ENCODE measurements around the gene CRIP1. TPM values are rescaled to one million over a fixed set of nuclear protein-coding genes. Genes with fewer than 3 reads are reported as not detected.
A peak's percentile ranks its signal among the peaks of the same experiment; 100 is the strongest.

CRIP1 gene
- total RNA-seq, 2 experiments from 2014 or later: 93.9 to 95.7 TPM

- H3K36me3 Mint-ChIP-seq (ENCODE audit: low read depth): no peaks in the 10 kb centered on the region
- no peak for DNase-seq
- H3K4me3 Mint-ChIP-seq: no peak overlapping the region
These were observed 30.4 kb downstream of the CRIP1 start for GRCh38 chr14:105517096-105517495.

GRCh38 chr14:105519946-105520698 lies 33.4 kb downstream of the CRIP1 start:
- Mint-ChIP-seq H3K9me3 (peaks cover 4% of the 10 kb centered on the region), H3K27me3 (peaks cover 27% of the 10 kb centered on the region), H3K4me3 (no peak overlapping the region), H3K36me3 (ENCODE audit: low read depth) (no peaks in the 10 kb centered on the region), H3K27ac (no peak overlapping the region), H3K4me1 (ENCODE audit: low read depth) (no peaks in the 10 kb centered on the region)
- DNase-seq (no peak), ATAC-seq (no peak)
- ChIA-PET CTCF (no interaction called here), POLR2A (no interaction called here)
- no peak for TF ChIP-seq CTCF (IDR thresholded peaks at IDR 0.05)
- intact Hi-C loops (cut with micrococcal nuclease): no loop called here

More at GRCh38 chr14:105517096-105517495, 30.4 kb downstream of the CRIP1 start:
- no peak for ATAC-seq
- no peaks in the 10 kb centered on the region for H3K4me1 Mint-ChIP-seq (ENCODE audit: low read depth)
- intact Hi-C loops (cut with micrococcal nuclease): no loop called here
- ChIA-PET POLR2A (no interaction called here), CTCF (interaction anchor here (0.7 to 1.7 kb wide), 3 partner anchors 25 to 146 kb away, joined by 3 read pairs; no protein-coding TSS in a partner anchor)
- no peak overlapping the region for H3K27ac Mint-ChIP-seq
- H3K27me3 Mint-ChIP-seq: peaks cover 32% of the 10 kb centered on the region
- TF ChIP-seq CTCF (IDR thresholded peaks at IDR 0.05): no peak
- H3K9me3 Mint-ChIP-seq: peaks cover 2% of the 10 kb centered on the region

- POLR2A ChIA-PET: no interaction called here
- CTCF ChIA-PET: interaction anchor here (1.2 kb wide), 1 partner anchor 45 kb away, joined by 3 read pairs; no protein-coding TSS in a partner anchor
- H3K4me3 Mint-ChIP-seq: peak overlapping the region; percentile 36
These were observed 38.6 kb downstream of the CRIP1 start for GRCh38 chr14:105525326-105525725.

GRCh38 chr14:105525861-105526775 lies 39.4 kb downstream of the CRIP1 start, which contains the start of gene TMEM121:
Gene TMEM121 (plus strand): TSS chr14:105526583. CDS start chr14:105528835, 2,252 bp downstream.
- H3K4me1 Mint-ChIP-seq (ENCODE audit: low read depth): peaks cover 10% of the 10 kb centered on the region
- DNase-seq (peak; percentile 37), ATAC-seq (peak; percentile 18)
- ChIA-PET CTCF (interaction anchor here (1.2 kb wide), 1 partner anchor 45 kb away, joined by 3 read pairs; no protein-coding TSS in a partner anchor), POLR2A (no interaction called here)
- peaks cover 3% of the 10 kb centered on the region for H3K27me3 Mint-ChIP-seq
- H3K36me3 Mint-ChIP-seq (ENCODE audit: low read depth): peaks cover 10% of the 10 kb centered on the region
- peak within 1 kb of the TSS; percentile 67 for H3K27ac Mint-ChIP-seq
- peaks cover 4% of the 10 kb centered on the region for H3K9me3 Mint-ChIP-seq
- no peak for TF ChIP-seq CTCF (IDR thresholded peaks at IDR 0.05)
- H3K4me3 Mint-ChIP-seq: peak within 1 kb of the TSS; percentile 81
- intact Hi-C loops (cut with micrococcal nuclease): no loop called here

More at GRCh38 chr14:105525326-105525725, 38.6 kb downstream of the CRIP1 start:
- Mint-ChIP-seq H3K36me3 (ENCODE audit: low read depth) (peaks cover 10% of the 10 kb centered on the region), H3K27ac (no peak overlapping the region), H3K27me3 (peaks cover 5% of the 10 kb centered on the region), H3K9me3 (peaks cover 4% of the 10 kb centered on the region), H3K4me1 (ENCODE audit: low read depth) (peaks cover 10% of the 10 kb centered on the region)
- DNase-seq (no peak), ATAC-seq (no peak)
- intact Hi-C loops (cut with micrococcal nuclease): no loop called here
- no peak for TF ChIP-seq CTCF (IDR thresholded peaks at IDR 0.05)
